ENCODE results near the gene SUN5.

- TF ChIP-seq CTCF (IDR thresholded peaks at IDR 0.05) (no peak), POLR2A (IDR thresholded peaks at IDR 0.05) (no peak)
These were observed 45.7 kb downstream of the SUN5 start for GRCh38 chr20:32958574-32958973.
